Measurements from ENCODE around the gene PLEKHA3.

PLEKHA3 gene

GRCh38 chr2:178508646-178509045 is 28.4 kb downstream of the PLEKHA3 start:
- peaks cover 3% of the 10 kb centered on the region for H3K27me3 Mint-ChIP-seq (ENCODE audit: low read depth, poor library complexity)
- no peak for DNase-seq
- TF ChIP-seq CTCF (IDR thresholded peaks at IDR 0.05) = no peak
- H3K36me3 Mint-ChIP-seq (ENCODE audit: low read depth) = peaks cover 26% of the 10 kb centered on the region
- no peak overlapping the region for H3K27ac Mint-ChIP-seq
- no peaks in the 10 kb centered on the region for H3K9me3 Mint-ChIP-seq
- peaks cover 4% of the 10 kb centered on the region for H3K4me1 Mint-ChIP-seq
- no peak overlapping the region for H3K4me3 Mint-ChIP-seq

- Mint-ChIP-seq H3K9me3 (no peaks in the 10 kb centered on the region), H3K4me3 (no peak overlapping the region), H3K4me1 (peaks cover 4% of the 10 kb centered on the region), H3K27me3 (ENCODE audit: low read depth, poor library complexity) (peaks cover 3% of the 10 kb centered on the region), H3K36me3 (ENCODE audit: low read depth) (peaks cover 29% of the 10 kb centered on the region), H3K27ac (no peak overlapping the region)
- no peak for TF ChIP-seq CTCF (IDR thresholded peaks at IDR 0.05)
- DNase-seq = no peak
These were observed 30.1 kb downstream of the PLEKHA3 start for GRCh38 chr2:178510384-178510783.

GRCh38 chr2:178512484-178512883 is 32.2 kb downstream of the PLEKHA3 start:
- no peak overlapping the region for H3K4me3 Mint-ChIP-seq
- H3K9me3 Mint-ChIP-seq = no peaks in the 10 kb centered on the region
- no peak for TF ChIP-seq CTCF (IDR thresholded peaks at IDR 0.05)
- peaks cover 29% of the 10 kb centered on the region for H3K36me3 Mint-ChIP-seq (ENCODE audit: low read depth)
- peaks cover 3% of the 10 kb centered on the region for H3K27me3 Mint-ChIP-seq (ENCODE audit: low read depth, poor library complexity)
- DNase-seq = no peak
- peaks cover 4% of the 10 kb centered on the region for H3K4me1 Mint-ChIP-seq
- H3K27ac Mint-ChIP-seq = no peak overlapping the region

- peaks cover 4% of the 10 kb centered on the region for H3K4me1 Mint-ChIP-seq
- no peak for TF ChIP-seq CTCF (IDR thresholded peaks at IDR 0.05)
- H3K27me3 Mint-ChIP-seq (ENCODE audit: low read depth, poor library complexity) = peaks cover 3% of the 10 kb centered on the region
- no peak for DNase-seq
- H3K36me3 Mint-ChIP-seq (ENCODE audit: low read depth) = peaks cover 29% of the 10 kb centered on the region
- no peak overlapping the region for H3K27ac Mint-ChIP-seq
- H3K9me3 Mint-ChIP-seq = no peaks in the 10 kb centered on the region
- H3K4me3 Mint-ChIP-seq = no peak overlapping the region
These were observed 33.6 kb downstream of the PLEKHA3 start for GRCh38 chr2:178513876-178514275.

- no peak for DNase-seq
- H3K36me3 Mint-ChIP-seq (ENCODE audit: low read depth) = peaks cover 26% of the 10 kb centered on the region
- H3K9me3 Mint-ChIP-seq = no peaks in the 10 kb centered on the region
- peaks cover 1% of the 10 kb centered on the region for H3K4me1 Mint-ChIP-seq
- no peak for TF ChIP-seq CTCF (IDR thresholded peaks at IDR 0.05)
- no peak overlapping the region for H3K27ac Mint-ChIP-seq
- no peak overlapping the region for H3K4me3 Mint-ChIP-seq
- H3K27me3 Mint-ChIP-seq (ENCODE audit: low read depth, poor library complexity) = no peaks in the 10 kb centered on the region
These were observed 34.4 kb downstream of the PLEKHA3 start for GRCh38 chr2:178514664-178515063.

- no peak overlapping the region for H3K4me3 Mint-ChIP-seq
These were observed 37.2 kb downstream of the PLEKHA3 start for GRCh38 chr2:178517496-178517895.

More at GRCh38 chr2:178517496-178517895, 37.2 kb downstream of the PLEKHA3 start:
- TF ChIP-seq CTCF (IDR thresholded peaks at IDR 0.05) = no peak
- Mint-ChIP-seq H3K27ac (no peak overlapping the region), H3K27me3 (ENCODE audit: low read depth, poor library complexity) (no peaks in the 10 kb centered on the region), H3K36me3 (ENCODE audit: low read depth) (peaks cover 28% of the 10 kb centered on the region), H3K4me1 (no peaks in the 10 kb centered on the region), H3K9me3 (peaks cover 7% of the 10 kb centered on the region)
- DNase-seq = no peak

Measured in nephron progenitor cell (in vitro differentiated cells).